ENCODE results near the gene EIF2B1.

The EIF2B1 gene

DNA sequence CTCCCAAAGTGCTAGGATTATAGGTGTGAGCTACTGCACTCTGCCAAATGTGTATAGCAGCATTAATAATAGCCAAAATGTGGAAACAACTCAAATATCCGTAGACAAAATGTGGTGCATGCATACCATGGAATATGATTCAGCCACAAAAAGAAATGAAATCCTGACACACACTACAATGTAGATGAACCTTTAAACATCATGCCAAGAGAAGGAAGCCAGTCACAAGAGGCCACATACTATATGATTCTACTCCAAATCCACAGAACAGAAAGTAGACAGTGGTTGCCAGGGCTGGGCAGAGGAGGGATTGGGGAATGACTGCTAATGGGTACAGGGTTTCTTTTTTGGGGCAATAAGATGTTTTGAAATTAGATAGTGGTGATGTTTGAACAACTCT lies 56.9 kb downstream of the EIF2B1 start:
- no peak for DNase-seq (ENCODE audit: low spot score)
- TF ChIP-seq, protein P1, sequence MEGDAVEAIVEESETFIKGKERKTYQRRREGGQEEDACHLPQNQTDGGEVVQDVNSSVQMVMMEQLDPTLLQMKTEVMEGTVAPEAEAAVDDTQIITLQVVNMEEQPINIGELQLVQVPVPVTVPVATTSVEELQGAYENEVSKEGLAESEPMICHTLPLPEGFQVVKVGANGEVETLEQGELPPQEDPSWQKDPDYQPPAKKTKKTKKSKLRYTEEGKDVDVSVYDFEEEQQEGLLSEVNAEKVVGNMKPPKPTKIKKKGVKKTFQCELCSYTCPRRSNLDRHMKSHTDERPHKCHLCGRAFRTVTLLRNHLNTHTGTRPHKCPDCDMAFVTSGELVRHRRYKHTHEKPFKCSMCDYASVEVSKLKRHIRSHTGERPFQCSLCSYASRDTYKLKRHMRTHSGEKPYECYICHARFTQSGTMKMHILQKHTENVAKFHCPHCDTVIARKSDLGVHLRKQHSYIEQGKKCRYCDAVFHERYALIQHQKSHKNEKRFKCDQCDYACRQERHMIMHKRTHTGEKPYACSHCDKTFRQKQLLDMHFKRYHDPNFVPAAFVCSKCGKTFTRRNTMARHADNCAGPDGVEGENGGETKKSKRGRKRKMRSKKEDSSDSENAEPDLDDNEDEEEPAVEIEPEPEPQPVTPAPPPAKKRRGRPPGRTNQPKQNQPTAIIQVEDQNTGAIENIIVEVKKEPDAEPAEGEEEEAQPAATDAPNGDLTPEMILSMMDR (IDR thresholded peaks at IDR 0.05; ENCODE audit: borderline replicate concordance, control extremely low read depth, extremely low read depth, insufficient read depth, missing control alignments): no peak
- in situ Hi-C loops (cut with MboI; ENCODE audit: low sequenced_read_pairs, unreplicated experiment): no loop called here

DNA sequence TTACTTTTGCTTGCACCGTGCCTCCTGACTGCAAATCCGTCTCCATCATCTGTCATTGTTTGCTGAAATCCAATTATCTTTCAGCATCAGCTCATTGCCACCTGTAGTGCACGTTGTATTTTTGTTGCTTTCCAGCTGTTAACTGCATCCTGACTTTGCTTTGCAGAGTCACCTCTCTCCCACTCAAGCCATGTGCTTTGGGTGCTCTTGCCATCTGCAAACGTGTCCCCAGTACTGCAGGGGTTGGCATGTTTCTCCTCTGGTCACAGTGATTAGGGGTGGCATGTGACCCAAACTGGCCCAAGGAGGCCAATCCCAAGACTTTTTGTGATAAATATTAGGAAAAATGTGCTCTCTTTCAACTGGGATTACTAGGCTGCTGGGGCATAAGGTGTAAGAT lies 59.6 kb downstream of the EIF2B1 start:
- TF ChIP-seq, protein P1 (IDR thresholded peaks at IDR 0.05; ENCODE audit: borderline replicate concordance, control extremely low read depth, extremely low read depth, insufficient read depth, missing control alignments): no peak
- DNase-seq (ENCODE audit: low spot score): no peak
- in situ Hi-C loops (cut with MboI; ENCODE audit: low sequenced_read_pairs, unreplicated experiment): no loop called here

DNA sequence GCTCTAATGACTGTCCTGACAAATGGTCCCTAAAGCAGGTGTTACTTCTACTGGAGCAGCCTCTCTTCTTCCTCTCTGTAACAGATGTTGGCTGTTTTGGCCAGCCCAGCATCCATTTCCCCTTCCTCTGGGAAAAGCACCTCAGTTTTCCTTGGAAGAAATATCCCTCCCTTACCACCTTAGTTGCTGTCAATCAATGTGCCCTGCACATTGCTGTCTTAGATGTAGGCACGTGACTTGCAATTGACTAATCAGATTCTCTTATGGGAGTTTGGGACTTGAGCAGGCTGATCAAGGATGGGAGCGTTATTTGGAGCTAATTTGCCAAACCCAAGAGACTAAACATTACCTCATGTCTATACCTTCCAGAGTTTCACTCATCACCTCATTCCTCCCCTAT lies 61.1 kb downstream of the EIF2B1 start:
- in situ Hi-C loops (cut with MboI; ENCODE audit: low sequenced_read_pairs, unreplicated experiment): no loop called here
- DNase-seq (ENCODE audit: low spot score): no peak
- TF ChIP-seq, protein P1 (IDR thresholded peaks at IDR 0.05; ENCODE audit: borderline replicate concordance, control extremely low read depth, extremely low read depth, insufficient read depth, missing control alignments): no peak

DNA sequence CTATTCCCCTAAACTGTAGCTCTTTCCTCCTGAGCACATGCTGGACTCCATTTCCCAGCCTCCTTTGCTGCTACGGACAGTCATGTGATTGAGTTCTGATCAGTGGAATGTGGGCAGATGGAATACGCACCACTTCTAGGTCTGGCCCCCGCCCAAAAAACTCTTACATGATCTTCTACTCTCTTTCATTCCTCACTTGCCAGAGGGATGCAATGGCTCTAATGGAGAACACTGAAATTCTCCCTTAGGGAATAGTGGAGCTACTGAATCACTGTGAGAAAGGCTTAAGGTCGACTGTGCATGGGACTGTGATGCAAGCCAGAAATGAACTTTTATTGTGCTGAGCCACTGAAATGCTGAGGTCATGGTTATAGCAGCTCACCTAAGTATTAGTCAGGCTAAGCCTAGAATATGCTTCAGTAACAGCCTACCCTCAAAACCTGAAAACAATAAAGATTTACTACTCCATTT lies 62.1 kb downstream of the EIF2B1 start:
- in situ Hi-C loops (cut with MboI; ENCODE audit: low sequenced_read_pairs, unreplicated experiment): no loop called here
- TF ChIP-seq, protein P1 (IDR thresholded peaks at IDR 0.05; ENCODE audit: borderline replicate concordance, control extremely low read depth, extremely low read depth, insufficient read depth, missing control alignments): no peak
- no peak for DNase-seq (ENCODE audit: low spot score)
